IMR-90 (cell line): ENCODE results near the gene PRM3. TPM values are rescaled to one million over a fixed set of nuclear protein-coding genes. Genes with fewer than 3 reads are reported as not detected.

ENCODE experiments used
- ATAC-seq: fragments of 200-7000 bp; cut with Tn5 transposase; 2 replicates; pipeline ENCODE4 v1.9.1; 2020; ENCODE audit warnings: low read depth, mild to moderate bottlenecking, moderate library complexity
- BruUV-seq: library from RNA; stranded (reverse); fragments of 400-500 nt; replicated peaks from 2 replicates; lab custom pipeline; 2021; lab: Mats Ljungman, UMichigan
- CTCF ChIA-PET: fragments of 300-600 bp; formaldehyde crosslinking; extraction: SDS; loops from one replicate; lab custom pipeline; 2021; ENCODE audit warnings: antibody characterized with exemption; lab: Yijun Ruan, JAX
- POLR2A ChIA-PET: fragments of 300-600 bp; sonication (Branson Sonifier 250); formaldehyde crosslinking; loops from one replicate; lab custom pipeline; 2022; ENCODE audit warnings: antibody characterized with exemption; ENCODE audit not compliant: unreplicated experiment; lab: Charles Lee
- DNase-seq: peaks from one replicate; pipeline ENCODE4 v3.0.0; 2013
- H2AFZ ChIP-seq: replicated peaks from 2 replicates; pipeline ENCODE3; 2013; ENCODE audit warnings: low read length, mild to moderate bottlenecking; ENCODE audit not compliant: poor library complexity
- H2AK5ac ChIP-seq: 2 replicates; pipeline ENCODE4 v1.6.1; 2013; ENCODE audit warnings: low read depth, low read length, inconsistent platforms
- H2AK9ac ChIP-seq: replicated peaks from 2 replicates; pipeline ENCODE3; 2013; ENCODE audit warnings: mild to moderate bottlenecking, low read depth, low read length, moderate library complexity; ENCODE audit not compliant: poor library complexity
- H2BK120ac ChIP-seq: 2 replicates; pipeline ENCODE4 v1.6.1; 2013; ENCODE audit warnings: low read depth, low read length, inconsistent platforms
- H2BK15ac ChIP-seq: 3 replicates; pipeline ENCODE4 v1.6.1; 2013; ENCODE audit warnings: low read depth, low read length, inconsistent platforms
- H2BK20ac ChIP-seq: 2 replicates; pipeline ENCODE4 v1.6.1; 2013; ENCODE audit warnings: low read depth, mild to moderate bottlenecking, inconsistent platforms, low read length, moderate library complexity
- H2BK5ac ChIP-seq: 2 replicates; pipeline ENCODE4 v1.6.1; 2013; ENCODE audit warnings: mild to moderate bottlenecking, low read depth, low read length, inconsistent platforms; ENCODE audit not compliant: poor library complexity, severe bottlenecking
- H3K14ac ChIP-seq: replicated peaks from 2 replicates; pipeline ENCODE4 v1.6.1; 2013; ENCODE audit warnings: low read depth, low read length, inconsistent platforms
- H3K18ac ChIP-seq: 2 replicates; pipeline ENCODE4 v1.6.1; 2013; ENCODE audit warnings: low read depth, low read length, control low read depth
- H3K23ac ChIP-seq: 2 replicates; pipeline ENCODE4 v1.6.1; 2013; ENCODE audit warnings: low read depth, low read length, inconsistent platforms
- H3K27ac ChIP-seq: 2 replicates; pipeline ENCODE4 v1.5.1; 2013; ENCODE audit warnings: mild to moderate bottlenecking, control low read depth, low read length; ENCODE audit not compliant: insufficient read depth
- H3K27me3 ChIP-seq: 2 replicates; pipeline ENCODE4 v1.6.1; 2013; ENCODE audit warnings: low read length; ENCODE audit not compliant: control insufficient read depth, insufficient read depth
- H3K36me3 ChIP-seq: 2 replicates; pipeline ENCODE4 v1.6.1; 2013; ENCODE audit warnings: low read length, mixed read lengths; ENCODE audit not compliant: control insufficient read depth, insufficient read depth
- H3K4ac ChIP-seq: 2 replicates; pipeline ENCODE4 v1.6.1; 2013; ENCODE audit warnings: low read depth, low read length, inconsistent platforms
- H3K4me1 ChIP-seq: 2 replicates; pipeline ENCODE4 v1.6.1; 2013; ENCODE audit warnings: low read length, mixed read lengths; ENCODE audit not compliant: control insufficient read depth, insufficient read depth
- H3K4me2 ChIP-seq: 2 replicates; pipeline ENCODE4 v1.6.1; 2013; ENCODE audit warnings: low read depth, mild to moderate bottlenecking, control low read depth, low read length, moderate library complexity
- H3K4me3 ChIP-seq: 2 replicates; pipeline ENCODE4 v1.5.1; 2013; ENCODE audit warnings: low read depth, mild to moderate bottlenecking, control low read depth, low read length, moderate library complexity; ENCODE audit not compliant: insufficient read depth
- H3K56ac ChIP-seq: 2 replicates; pipeline ENCODE4 v1.6.1; 2013; ENCODE audit warnings: low read length, inconsistent platforms; ENCODE audit not compliant: insufficient read depth; ENCODE audit errors: extremely low read depth
- H3K79me1 ChIP-seq, 2 experiments: 2 replicates each; pipeline ENCODE4 v1.6.1; 2013; ENCODE audit warnings: low read length in 2 of 2, inconsistent platforms in 1 of 2, low read depth in 1 of 2
- H3K9ac ChIP-seq: 2 replicates; pipeline ENCODE4 v1.6.1; 2013; ENCODE audit warnings: low read depth, low read length, control low read depth
- H3K9me1 ChIP-seq: 2 replicates; pipeline ENCODE4 v1.6.1; 2013; ENCODE audit warnings: low read length, inconsistent platforms; ENCODE audit not compliant: insufficient read depth
- H3K9me3 ChIP-seq: 2 replicates; pipeline ENCODE4 v1.6.1; 2013; ENCODE audit warnings: low read length; ENCODE audit not compliant: control insufficient read depth, insufficient read depth
- H4K20me1 ChIP-seq: 2 replicates; pipeline ENCODE4 v1.6.1; 2013; ENCODE audit warnings: low read length, inconsistent platforms; ENCODE audit not compliant: insufficient read depth
- H4K5ac ChIP-seq: 2 replicates; pipeline ENCODE4 v1.6.1; 2013; ENCODE audit warnings: mild to moderate bottlenecking, low read depth, low read length, control low read depth
- H4K8ac ChIP-seq, 2 experiments: 2 replicates each; pipeline ENCODE4 v1.6.1; 2013; ENCODE audit warnings: low read depth in 2 of 2, low read length in 2 of 2, control low read depth in 1 of 2, inconsistent platforms in 1 of 2
- H4K91ac ChIP-seq: 2 replicates; pipeline ENCODE4 v1.6.1; 2013; ENCODE audit warnings: low read depth, low read length, inconsistent platforms; ENCODE audit not compliant: insufficient read depth
- BHLHE40 ChIP-seq: fragments of 150-350 bp; IDR thresholded peaks from 2 replicates; pipeline ENCODE4 v1.6.1; 2016; ENCODE audit warnings: mild to moderate bottlenecking, low read depth, low read length
- CEBPB ChIP-seq: IDR thresholded peaks from 2 replicates; pipeline ENCODE4 v1.6.1; 2012; ENCODE audit warnings: low read depth, low read length, improper control_type of control experiment
- MAZ ChIP-seq: IDR thresholded peaks from 2 replicates; pipeline ENCODE4 v1.6.1; 2012; ENCODE audit warnings: low read depth, mild to moderate bottlenecking, low read length, improper control_type of control experiment, moderate library complexity, borderline replicate concordance
- RCOR1 ChIP-seq: IDR thresholded peaks from 2 replicates; pipeline ENCODE4 v1.6.1; 2012; ENCODE audit warnings: mild to moderate bottlenecking, low read length, improper control_type of control experiment; ENCODE audit not compliant: insufficient replicate concordance
- RFX5 ChIP-seq: IDR thresholded peaks from 2 replicates; pipeline ENCODE4 v1.8.0; 2012; ENCODE audit warnings: low read depth, mild to moderate bottlenecking, low read length, moderate library complexity
- WGBS, 2 experiments: methylation state at CpG; one replicate each; pipeline versions ENCODE4 v1.1.5 to v1.1.7; 2013; ENCODE audit warnings: missing lambda C conversion rate in 2 of 2; ENCODE audit not compliant: insufficient read length in 1 of 2; ENCODE audit errors: extremely low coverage in 2 of 2; 5-methylcytosine and 5-hydroxymethylcytosine counted together
- dilution Hi-C: fragments of 300-500 bp; cut with HindIII; formaldehyde crosslinking; loops from one replicate; pipeline ENCODE4 v1.14.3; 2018; ENCODE audit warnings: low sequenced_read_pairs; ENCODE audit not compliant: unreplicated experiment
- in situ Hi-C: fragments of 300-500 bp; cut with MboI; formaldehyde crosslinking; loops from 3 replicates; pipeline ENCODE4 v1.14.3; 2019; ENCODE audit warnings: low sequenced_read_pairs, inconsistent platforms, mixed read lengths
- intact Hi-C: fragments of 100-400 bp; cut with micrococcal nuclease; formaldehyde crosslinking; loops from 2 replicates; pipeline ENCODE4 v1.10.0; 2022
- polyA plus RNA-seq, 3 experiments: library from polyadenylated mRNA; depleted of rRNA; stranded (reverse); fragments of >200 nt; gene quantifications; 2 replicates each; pipeline ENCODE4 v1.2.3, GENCODE V29; 2012; ENCODE audit warnings: low replicate concordance in 1 of 3
- total RNA-seq: library from RNA; depleted of rRNA; stranded (reverse); fragments of >200 nt; gene quantifications from 2 replicates; pipeline ENCODE4 v1.2.3, GENCODE V29; 2012
- TF ChIP-seq, protein P1 (sequence below): fragments of 150-350 bp; IDR thresholded peaks from 2 replicates; pipeline ENCODE4 v1.6.1; 2017; ENCODE audit warnings: mild to moderate bottlenecking, antibody characterized with exemption, low read length, low read depth
- TF ChIP-seq, protein P2 (sequence below): fragments of 150-350 bp; IDR thresholded peaks from 2 replicates; pipeline ENCODE4 v1.6.1; 2016; ENCODE audit warnings: low read depth, mild to moderate bottlenecking, low read length, moderate library complexity, borderline replicate concordance

Gene PRM3
- total and polyA plus RNA-seq, 2 of the 4 experiments (the other 2 are of a cell fraction) = not detected

DNA sequence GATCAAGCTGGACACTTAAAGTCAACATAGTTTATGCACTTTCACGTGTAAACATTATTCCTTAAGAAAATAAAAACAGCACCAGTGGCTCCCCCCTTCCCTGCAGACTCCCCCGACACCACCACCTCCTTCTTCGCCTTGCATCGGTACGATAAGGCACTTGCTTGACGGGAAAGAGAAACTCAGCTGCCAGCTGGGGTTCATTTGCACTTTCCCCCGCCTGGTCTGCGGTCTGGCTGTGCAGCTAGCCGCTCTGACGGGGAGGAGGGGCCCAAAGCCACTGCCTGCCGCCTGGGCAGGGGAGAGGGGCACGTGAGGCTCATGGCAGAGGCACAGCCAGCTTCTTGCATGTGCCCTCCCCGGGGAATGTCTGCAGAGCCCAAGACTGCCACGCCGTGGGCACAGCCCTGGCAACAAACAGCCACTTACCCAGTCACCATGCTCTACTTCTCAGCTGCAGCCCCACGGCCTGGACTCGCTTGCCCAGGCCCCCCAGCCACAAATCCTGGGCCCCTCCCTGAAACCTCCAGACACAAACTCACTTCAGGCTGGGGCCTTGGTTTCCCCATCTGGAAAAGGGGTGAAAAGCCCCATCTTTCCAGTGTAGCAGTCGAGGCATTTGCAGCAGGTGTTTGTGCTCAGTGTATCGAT, 24.2 kb upstream of the PRM3 start:
- peak overlapping the region; percentile 31 for H2AK9ac ChIP-seq
- H3K14ac ChIP-seq = no peak overlapping the region
- no peaks in the 10 kb centered on the region for H3K27me3 ChIP-seq
- no peak overlapping the region for H3K9ac ChIP-seq
- POLR2A ChIA-PET = no interaction called here
- H3K4me3 ChIP-seq = no peak overlapping the region
- dilution Hi-C loops (no loop called here), intact Hi-C loops (loop anchor here (5.0 kb wide), 1 partner anchor 55 kb away; no protein-coding TSS in a partner anchor), in situ Hi-C loops (no loop called here)
- no peaks in the 10 kb centered on the region for H3K9me3 ChIP-seq
- peak overlapping the region; percentile 82 for H2AFZ ChIP-seq
- H4K8ac ChIP-seq = no peak overlapping the region; a peak in 1 of 4 replicates
- H3K79me1 ChIP-seq = no peaks in the 10 kb centered on the region
- ATAC-seq (peak; percentile 93), DNase-seq (peak; percentile 70)
- H3K56ac ChIP-seq = no peak overlapping the region
- H3K27ac ChIP-seq = no peak overlapping the region; the same call in 1 of the 2 replicates
- no peak overlapping the region for H4K5ac ChIP-seq
- no peak overlapping the region for H4K91ac ChIP-seq
- H2AK5ac ChIP-seq = no peak overlapping the region
- H3K4me1 ChIP-seq = peaks cover 10% of the 10 kb centered on the region
- no peak overlapping the region for H3K18ac ChIP-seq
- H3K4me2 ChIP-seq = peak overlapping the region; percentile 63
- no peaks in the 10 kb centered on the region for H3K36me3 ChIP-seq
- H2BK120ac ChIP-seq = no peak overlapping the region
- TF ChIP-seq RCOR1 (no peak), CEBPB (no peak), BHLHE40 (peak; percentile 93), RFX5 (no peak), MAZ (peak; percentile 39; the same call in 1 of the 2 replicates)
- TF ChIP-seq, protein P1, sequence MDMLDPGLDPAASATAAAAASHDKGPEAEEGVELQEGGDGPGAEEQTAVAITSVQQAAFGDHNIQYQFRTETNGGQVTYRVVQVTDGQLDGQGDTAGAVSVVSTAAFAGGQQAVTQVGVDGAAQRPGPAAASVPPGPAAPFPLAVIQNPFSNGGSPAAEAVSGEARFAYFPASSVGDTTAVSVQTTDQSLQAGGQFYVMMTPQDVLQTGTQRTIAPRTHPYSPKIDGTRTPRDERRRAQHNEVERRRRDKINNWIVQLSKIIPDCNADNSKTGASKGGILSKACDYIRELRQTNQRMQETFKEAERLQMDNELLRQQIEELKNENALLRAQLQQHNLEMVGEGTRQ = peak; percentile 75; the same call in 1 of the 2 replicates
- TF ChIP-seq, protein P2, sequence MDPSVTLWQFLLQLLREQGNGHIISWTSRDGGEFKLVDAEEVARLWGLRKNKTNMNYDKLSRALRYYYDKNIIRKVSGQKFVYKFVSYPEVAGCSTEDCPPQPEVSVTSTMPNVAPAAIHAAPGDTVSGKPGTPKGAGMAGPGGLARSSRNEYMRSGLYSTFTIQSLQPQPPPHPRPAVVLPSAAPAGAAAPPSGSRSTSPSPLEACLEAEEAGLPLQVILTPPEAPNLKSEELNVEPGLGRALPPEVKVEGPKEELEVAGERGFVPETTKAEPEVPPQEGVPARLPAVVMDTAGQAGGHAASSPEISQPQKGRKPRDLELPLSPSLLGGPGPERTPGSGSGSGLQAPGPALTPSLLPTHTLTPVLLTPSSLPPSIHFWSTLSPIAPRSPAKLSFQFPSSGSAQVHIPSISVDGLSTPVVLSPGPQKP = no peak
- no peak overlapping the region for H2BK15ac ChIP-seq
- H2BK5ac ChIP-seq = no peak overlapping the region
- no peaks in the 10 kb centered on the region for H4K20me1 ChIP-seq
- WGBS, 2 experiments = 4% methylated on average over 7 of the region's 19 CpGs; no CpG with 5 or more reads in 1 of the 2 experiments
- no TSS peak for BruUV-seq
- peak overlapping the region; percentile 64; the same call in 1 of the 2 replicates for H3K4ac ChIP-seq
- CTCF ChIA-PET = interaction anchor here (0.6 kb wide), 1 partner anchor 36 kb away, joined by 3 read pairs; no protein-coding TSS in a partner anchor
- H3K9me1 ChIP-seq = no peaks in the 10 kb centered on the region
- H3K23ac ChIP-seq = no peak overlapping the region
- no peak overlapping the region for H2BK20ac ChIP-seq
